ENCODE data around the gene KRTAP10-1.

GRCh38 chr21:44551340-44551961, 11.5 kb upstream of the KRTAP10-1 start, which contains the start of gene KRTAP10-2:
- no peak for TF ChIP-seq EP300 (IDR thresholded peaks at IDR 0.05)
- no peak for TF ChIP-seq CTCF (IDR thresholded peaks at IDR 0.05)
- TF ChIP-seq POLR2AphosphoS5 (IDR thresholded peaks at IDR 0.05): no peak
